Rectal smooth muscle tissue (tissue), 1 donor: ENCODE data around the gene RABGAP1L.
"Not testable (repeated sequence)": the region's sequence is repeated elsewhere in the genome, so short reads cannot be mapped to it uniquely, and the experiment has no call there.

Experiments
- H3K27ac ChIP-seq: one replicate; pipeline ENCODE4 v1.7.0; 2013; ENCODE audit warnings: low read depth, low read length, inconsistent platforms
- H3K27me3 ChIP-seq: one replicate; pipeline ENCODE4 v1.7.0; 2013; ENCODE audit warnings: low read length; ENCODE audit not compliant: control insufficient read depth, insufficient read depth
- H3K36me3 ChIP-seq: one replicate; pipeline ENCODE4 v1.7.0; 2013; ENCODE audit warnings: low read length; ENCODE audit not compliant: control insufficient read depth, insufficient read depth
- H3K4me1 ChIP-seq: one replicate; pipeline ENCODE4 v1.7.0; 2013; ENCODE audit warnings: low read length; ENCODE audit not compliant: control insufficient read depth, insufficient read depth
- H3K4me3 ChIP-seq: one replicate; pipeline ENCODE4 v1.7.0; 2013; ENCODE audit warnings: low read length
- H3K9ac ChIP-seq: one replicate; pipeline ENCODE4 v1.7.0; 2013; ENCODE audit warnings: low read length

Gene RABGAP1L

GRCh38 chr1:174159252-174160108, at the start of gene RABGAP1L:
TSS of gene RABGAP1L (plus strand) at chr1:174159520.
- no peaks in the 10 kb centered on the region for H3K4me1 ChIP-seq
- H3K27me3 ChIP-seq = no peaks in the 10 kb centered on the region
- H3K36me3 ChIP-seq = no peaks in the 10 kb centered on the region
- peak within 1 kb of the TSS; percentile 68 for H3K27ac ChIP-seq
- H3K4me3 ChIP-seq = peak within 1 kb of the TSS; percentile 64
- peak within 1 kb of the TSS; percentile 74 for H3K9ac ChIP-seq

- Histone ChIP-seq H3K27me3 (no peaks in the 10 kb centered on the region), H3K4me3 (no peak overlapping the region), H3K9ac (no peak overlapping the region), H3K4me1 (no peaks in the 10 kb centered on the region), H3K27ac (no peak overlapping the region), H3K36me3 (no peaks in the 10 kb centered on the region)
Measured at GRCh38 chr1:174110053-174110452, 49.3 kb upstream of the RABGAP1L start.

GRCh38 chr1:174112489-174113162, 46.7 kb upstream of the RABGAP1L start:
- H3K36me3 ChIP-seq = no peaks in the 10 kb centered on the region
- H3K9ac ChIP-seq = no peak overlapping the region
- no peak overlapping the region for H3K27ac ChIP-seq
- H3K4me1 ChIP-seq = no peaks in the 10 kb centered on the region
- no peak overlapping the region for H3K4me3 ChIP-seq
- H3K27me3 ChIP-seq = no peaks in the 10 kb centered on the region

GRCh38 chr1:174114106-174114505, 45.2 kb upstream of the RABGAP1L start:
- no peaks in the 10 kb centered on the region for H3K36me3 ChIP-seq
- H3K9ac ChIP-seq = no peak overlapping the region
- H3K27me3 ChIP-seq = no peaks in the 10 kb centered on the region
- H3K4me3 ChIP-seq = no peak overlapping the region
- no peak overlapping the region for H3K27ac ChIP-seq
- H3K4me1 ChIP-seq = no peaks in the 10 kb centered on the region

- Histone ChIP-seq H3K27me3 (no peaks in the 10 kb centered on the region), H3K36me3 (no peaks in the 10 kb centered on the region), H3K27ac (no peak overlapping the region)
Measured at GRCh38 chr1:174114788-174115448, 44.4 kb upstream of the RABGAP1L start.

GRCh38 chr1:174116042-174116441, 43.3 kb upstream of the RABGAP1L start:
- H3K27ac ChIP-seq = no peak overlapping the region
- H3K9ac ChIP-seq = no peak overlapping the region
- no peaks in the 10 kb centered on the region for H3K27me3 ChIP-seq
- H3K4me1 ChIP-seq = no peaks in the 10 kb centered on the region
- no peaks in the 10 kb centered on the region for H3K36me3 ChIP-seq
- no peak overlapping the region for H3K4me3 ChIP-seq

More at GRCh38 chr1:174114788-174115448, 44.4 kb upstream of the RABGAP1L start:
- Histone ChIP-seq H3K4me1 (no peaks in the 10 kb centered on the region), H3K9ac (no peak overlapping the region), H3K4me3 (no peak overlapping the region)

GRCh38 chr1:174118751-174119150, 40.6 kb upstream of the RABGAP1L start:
- Histone ChIP-seq H3K4me1 (no peaks in the 10 kb centered on the region), H3K36me3 (no peaks in the 10 kb centered on the region)

GRCh38 chr1:174122318-174122717, 37.0 kb upstream of the RABGAP1L start:
- not testable (repeated sequence) for H3K27me3 ChIP-seq, H3K9ac ChIP-seq, H3K36me3 ChIP-seq, H3K27ac ChIP-seq, H3K4me1 ChIP-seq, H3K4me3 ChIP-seq

More at GRCh38 chr1:174118751-174119150, 40.6 kb upstream of the RABGAP1L start:
- Histone ChIP-seq H3K9ac (no peak overlapping the region), H3K27me3 (no peaks in the 10 kb centered on the region), H3K27ac (no peak overlapping the region), H3K4me3 (no peak overlapping the region)

GRCh38 chr1:174123843-174124242, 35.5 kb upstream of the RABGAP1L start:
- no peaks in the 10 kb centered on the region for H3K27me3 ChIP-seq
- H3K4me3 ChIP-seq = no peak overlapping the region
- no peaks in the 10 kb centered on the region for H3K4me1 ChIP-seq
- no peaks in the 10 kb centered on the region for H3K36me3 ChIP-seq
- no peak overlapping the region for H3K27ac ChIP-seq
- no peak overlapping the region for H3K9ac ChIP-seq

- H3K9ac ChIP-seq, H3K4me3 ChIP-seq, H3K4me1 ChIP-seq, H3K36me3 ChIP-seq, H3K27me3 ChIP-seq, H3K27ac ChIP-seq: not testable (repeated sequence)
Measured at GRCh38 chr1:174127176-174127575, 32.1 kb upstream of the RABGAP1L start.

- Histone ChIP-seq H3K4me3 (no peak overlapping the region), H3K36me3 (no peaks in the 10 kb centered on the region), H3K27me3 (no peaks in the 10 kb centered on the region), H3K9ac (no peak overlapping the region), H3K4me1 (no peaks in the 10 kb centered on the region), H3K27ac (no peak overlapping the region)
Measured at GRCh38 chr1:174131032-174131638, 28.2 kb upstream of the RABGAP1L start.

- H3K36me3 ChIP-seq = no peaks in the 10 kb centered on the region
- H3K4me1 ChIP-seq = no peaks in the 10 kb centered on the region
- no peak overlapping the region for H3K27ac ChIP-seq
- no peak overlapping the region for H3K4me3 ChIP-seq
- H3K27me3 ChIP-seq = no peaks in the 10 kb centered on the region
- H3K9ac ChIP-seq = no peak overlapping the region
Measured at GRCh38 chr1:174134003-174134659, 25.2 kb upstream of the RABGAP1L start.
